HepG2 (cell line): ENCODE results near the gene COQ7. TPM values are rescaled to one million over a fixed set of nuclear protein-coding genes. Genes with fewer than 3 reads are reported as not detected.

Experiments used
- ATAC-seq: fragments of 200-7000 bp; cut with Tn5 transposase; 3 replicates; pipeline ENCODE4 v1.9.1; 2020; ENCODE audit warnings: mild to moderate bottlenecking, moderate library complexity
- BruUV-seq: library from RNA; stranded (reverse); fragments of 400-500 nt; replicated peaks from 2 replicates; lab custom pipeline; 2021; lab: Mats Ljungman, UMichigan
- CTCF ChIA-PET: fragments of 300-600 bp; formaldehyde crosslinking; extraction: SDS; loops from one replicate; lab custom pipeline; 2021; ENCODE audit warnings: low total read pairs, inconsistent platforms, low intra/inter-chr PET ratio; lab: Yijun Ruan, JAX
- POLR2A ChIA-PET: fragments of 350-600 bp; sonication (Branson Sonifier 250); formaldehyde crosslinking; loops from one replicate; lab custom pipeline; 2020; ENCODE audit warnings: antibody characterized with exemption, inconsistent platforms; lab: Yijun Ruan, JAX
- DNase-seq: peaks from one replicate; pipeline ENCODE4 v3.0.0-alpha.2; 2015; ENCODE audit warnings: low spot score
- FAIRE-seq: peaks from 3 replicates; lab custom pipeline; 2011; peaks lifted over from hg19 to GRCh38; lab: Jason Lieb, UNC
- H2AFZ ChIP-seq: one replicate; pipeline ENCODE4 v1.6.1; 2011; ENCODE audit warnings: low read length, inconsistent platforms
- H3K27ac ChIP-seq: fragments of 300-600 bp; 3 replicates; pipeline ENCODE4 v1.8.0; 2011; ENCODE audit warnings: mixed run types, mild to moderate bottlenecking, mixed read lengths, low read length, inconsistent platforms; ENCODE audit not compliant: insufficient read depth; ENCODE audit errors: extremely low read length
- H3K27me3 ChIP-seq, 2 experiments: fragments of 200-600 bp in 1 of 2; 2 replicates in 1 of 2; 3 replicates in 1 of 2; pipeline versions ENCODE4 v1.6.0 to v1.8.0; 2011; ENCODE audit warnings: low read length in 2 of 2, mild to moderate bottlenecking in 2 of 2, moderate library complexity in 2 of 2, inconsistent platforms in 1 of 2; ENCODE audit not compliant: insufficient read depth in 2 of 2, control insufficient read depth in 1 of 2
- H3K36me3 ChIP-seq, 2 experiments: fragments of 200-600 bp in 1 of 2; replicated peaks in 1 of 2; 2 replicates in 1 of 2; 3 replicates in 1 of 2; pipeline versions ENCODE4 v1.5.1 to v1.8.0; 2011; ENCODE audit warnings: low read length in 2 of 2, inconsistent platforms in 1 of 2; ENCODE audit not compliant: insufficient read depth in 2 of 2, control insufficient read depth in 1 of 2
- H3K4me1 ChIP-seq: 2 replicates; pipeline ENCODE4 v1.5.1; 2012; ENCODE audit warnings: low read length, inconsistent platforms; ENCODE audit not compliant: insufficient read depth
- H3K4me2 ChIP-seq: 2 replicates; pipeline ENCODE4 v1.6.0; 2011; ENCODE audit warnings: low read depth, low read length, inconsistent platforms
- H3K4me3 ChIP-seq, 3 experiments: fragments of 200-600 bp in 1 of 3; sonication (generic), shearing (Covaris generic) in 1 of 3; replicated peaks in 1 of 3; 2 replicates each; pipeline ENCODE4 v1.5.1; 2011 to 2016; ENCODE audit warnings: low read length in 3 of 3, inconsistent platforms in 2 of 3, low read depth in 2 of 3, mild to moderate bottlenecking in 2 of 3, control low read depth in 1 of 3, mixed read lengths in 1 of 3; ENCODE audit not compliant: insufficient read depth in 1 of 3
- H3K79me2 ChIP-seq: one replicate; pipeline ENCODE4 v1.6.1; 2011; ENCODE audit warnings: low read length, inconsistent platforms; ENCODE audit not compliant: insufficient read depth
- H3K9ac ChIP-seq: 2 replicates; pipeline ENCODE4 v1.6.0; 2011; ENCODE audit warnings: mild to moderate bottlenecking, low read depth, low read length, inconsistent platforms; ENCODE audit not compliant: insufficient read depth
- H3K9me3 ChIP-seq: 2 replicates; pipeline ENCODE4 v1.5.1; 2012; ENCODE audit warnings: mild to moderate bottlenecking, low read length
- H4K20me1 ChIP-seq: 2 replicates; pipeline ENCODE4 v1.6.0; 2011; ENCODE audit warnings: inconsistent platforms, mild to moderate bottlenecking, low read length, moderate library complexity; ENCODE audit not compliant: insufficient read depth
- ASH2L ChIP-seq: fragments of 300-600, 200-600 bp; sonication (generic); IDR thresholded peaks from 2 replicates; pipeline ENCODE4 v1.7.0; 2017; ENCODE audit warnings: low read depth, mild to moderate bottlenecking, moderate library complexity, mixed read lengths, low read length; ENCODE audit not compliant: insufficient read length
- ETV5 ChIP-seq: IDR thresholded peaks from 2 replicates; pipeline ENCODE4 v1.6.1; 2018; ENCODE audit warnings: missing biosample characterization, missing genetic modification reagents, inconsistent platforms, borderline replicate concordance
- HNRNPK ChIP-seq: fragments of 200-400 bp; formaldehyde crosslinking; IDR thresholded peaks from 2 replicates; pipeline ENCODE4 v1.6.1; 2018; ENCODE audit warnings: low read length, low read depth, moderate library complexity, mild to moderate bottlenecking; ENCODE audit not compliant: poor library complexity, severe bottlenecking
- HOXA7 ChIP-seq: sonication (generic); formaldehyde crosslinking; IDR thresholded peaks from 2 replicates; pipeline ENCODE4 v1.8.1; 2022; ENCODE audit warnings: mild to moderate bottlenecking, missing genetic modification reagents, moderate library complexity
- KDM5A ChIP-seq: fragments of 200-600 bp; sonication (generic); IDR thresholded peaks from 2 replicates; pipeline ENCODE4 v1.7.0; 2018; ENCODE audit warnings: antibody characterized with exemption, mild to moderate bottlenecking, low read length, borderline replicate concordance
- NKX3-1 ChIP-seq: sonication (generic); formaldehyde crosslinking; IDR thresholded peaks from 2 replicates; pipeline ENCODE4 v1.5.0; 2020; ENCODE audit warnings: missing genetic modification reagents
- POLR2AphosphoS2 ChIP-seq: IDR thresholded peaks from 2 replicates; pipeline ENCODE4 v1.6.1; 2011; ENCODE audit warnings: low read depth, low read length, improper control_type of control experiment
- RFXANK ChIP-seq: IDR thresholded peaks from 2 replicates; pipeline ENCODE4 v1.6.1; 2016
- SP1 ChIP-seq, 2 experiments: fragments of 450-650 bp in 1 of 2; sonication (generic) in 1 of 2; formaldehyde crosslinking in 1 of 2; IDR thresholded peaks; 2 replicates each; pipeline versions ENCODE4 v1.4.0 to v1.6.1; 2016 to 2020; ENCODE audit warnings: missing genetic modification reagents in 1 of 2
- STAG1 ChIP-seq: sonication (generic); formaldehyde crosslinking; IDR thresholded peaks from 2 replicates; pipeline ENCODE4 v1.4.0; 2020; ENCODE audit warnings: missing genetic modification reagents
- TOE1 ChIP-seq: sonication (generic); formaldehyde crosslinking; IDR thresholded peaks from 2 replicates; pipeline ENCODE4 v1.4.0; 2020; ENCODE audit warnings: mild to moderate bottlenecking, missing genetic modification reagents
- ZNF225 ChIP-seq: sonication (generic); formaldehyde crosslinking; IDR thresholded peaks from 2 replicates; pipeline ENCODE4 v1.4.0; 2020; ENCODE audit warnings: mild to moderate bottlenecking, missing genetic modification reagents
- ZNF790 ChIP-seq: sonication (generic); formaldehyde crosslinking; IDR thresholded peaks from 2 replicates; pipeline ENCODE4 v1.8.0; 2022; ENCODE audit warnings: missing genetic modification reagents, mild to moderate bottlenecking, borderline replicate concordance
- WGBS: methylation state at CpG from one replicate; pipeline ENCODE4 v1.1.6; 2017; ENCODE audit warnings: low lambda C conversion rate; 5-methylcytosine and 5-hydroxymethylcytosine counted together
- in situ Hi-C: cut with HindIII; loops from 2 replicates; pipeline ENCODE4 v1.10.0; 2017; ENCODE audit warnings: low pct_unique_long_range_greater_than_20kb; ENCODE audit not compliant: extremely low pct_ligation_motif_present
- intact Hi-C: fragments of 100-400 bp; cut with micrococcal nuclease; formaldehyde crosslinking; loops from one replicate; pipeline ENCODE4 v1.10.0; 2022; ENCODE audit not compliant: unreplicated experiment
- polyA plus RNA-seq, 8 experiments: library from polyadenylated mRNA; depleted of rRNA in 3 of 8; stranded (reverse) in 7 of 8; unstranded in 1 of 8; fragments of >200 nt; fragmentation: Illumina TruSeq in 4 of 8; extraction: Trizol in 4 of 8; gene quantifications; 2 replicates each; pipeline versions ENCODE4 v1.2.1 to v1.2.3, GENCODE V29; 2011 to 2016; ENCODE audit warnings: low read depth in 4 of 8, missing spikeins in 1 of 8, mixed read lengths in 1 of 8; ENCODE audit not compliant: insufficient read depth in 1 of 8
- total RNA-seq, 5 experiments: library from RNA; depleted of rRNA; stranded (reverse); fragments of >200 nt; fragmentation: Illumina TruSeq; extraction: Trizol; gene quantifications; 2 replicates each; pipeline ENCODE4 v1.2.3, GENCODE V29; 2016; ENCODE audit warnings: low read depth in 1 of 5
- TF ChIP-seq, protein P1 (sequence below): sonication (generic); formaldehyde crosslinking; IDR thresholded peaks from 2 replicates; pipeline ENCODE4 v1.4.0; 2020; ENCODE audit warnings: mild to moderate bottlenecking, missing genetic modification reagents, borderline replicate concordance
- TF ChIP-seq, protein P2 (sequence below): IDR thresholded peaks from 2 replicates; pipeline ENCODE4 v1.6.1; 2018; ENCODE audit warnings: missing genetic modification reagents

Gene COQ7
- total and polyA plus RNA-seq, 2 of the 13 experiments (the other 11 are each of a cell fraction or from before 2014, with no cell fraction given): 20.1 to 45.7 TPM

DNA sequence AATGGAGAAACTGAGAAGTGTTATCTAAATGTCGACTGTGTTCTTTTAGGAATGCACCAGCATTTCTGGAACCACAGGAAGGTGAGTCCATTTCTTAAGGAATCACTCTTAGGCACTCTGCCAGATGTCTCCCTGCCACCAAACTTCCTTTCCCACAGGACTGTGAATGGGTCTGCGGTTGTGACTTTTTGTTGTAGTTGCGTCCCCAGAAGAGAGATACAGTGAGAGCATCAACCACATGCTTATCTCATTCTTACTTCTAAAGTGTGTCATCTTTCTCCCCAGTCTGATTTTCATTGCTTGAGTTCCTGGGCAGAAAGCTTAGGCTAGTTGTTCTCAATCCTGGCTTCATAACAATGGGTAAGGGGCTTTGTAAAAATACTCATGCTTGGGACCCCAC lies 59.8 kb downstream of the COQ7 start:
- WGBS: 66% methylated on average over 3 of the region's 3 CpGs
- no peak for FAIRE-seq
- TF ChIP-seq, protein P1, sequence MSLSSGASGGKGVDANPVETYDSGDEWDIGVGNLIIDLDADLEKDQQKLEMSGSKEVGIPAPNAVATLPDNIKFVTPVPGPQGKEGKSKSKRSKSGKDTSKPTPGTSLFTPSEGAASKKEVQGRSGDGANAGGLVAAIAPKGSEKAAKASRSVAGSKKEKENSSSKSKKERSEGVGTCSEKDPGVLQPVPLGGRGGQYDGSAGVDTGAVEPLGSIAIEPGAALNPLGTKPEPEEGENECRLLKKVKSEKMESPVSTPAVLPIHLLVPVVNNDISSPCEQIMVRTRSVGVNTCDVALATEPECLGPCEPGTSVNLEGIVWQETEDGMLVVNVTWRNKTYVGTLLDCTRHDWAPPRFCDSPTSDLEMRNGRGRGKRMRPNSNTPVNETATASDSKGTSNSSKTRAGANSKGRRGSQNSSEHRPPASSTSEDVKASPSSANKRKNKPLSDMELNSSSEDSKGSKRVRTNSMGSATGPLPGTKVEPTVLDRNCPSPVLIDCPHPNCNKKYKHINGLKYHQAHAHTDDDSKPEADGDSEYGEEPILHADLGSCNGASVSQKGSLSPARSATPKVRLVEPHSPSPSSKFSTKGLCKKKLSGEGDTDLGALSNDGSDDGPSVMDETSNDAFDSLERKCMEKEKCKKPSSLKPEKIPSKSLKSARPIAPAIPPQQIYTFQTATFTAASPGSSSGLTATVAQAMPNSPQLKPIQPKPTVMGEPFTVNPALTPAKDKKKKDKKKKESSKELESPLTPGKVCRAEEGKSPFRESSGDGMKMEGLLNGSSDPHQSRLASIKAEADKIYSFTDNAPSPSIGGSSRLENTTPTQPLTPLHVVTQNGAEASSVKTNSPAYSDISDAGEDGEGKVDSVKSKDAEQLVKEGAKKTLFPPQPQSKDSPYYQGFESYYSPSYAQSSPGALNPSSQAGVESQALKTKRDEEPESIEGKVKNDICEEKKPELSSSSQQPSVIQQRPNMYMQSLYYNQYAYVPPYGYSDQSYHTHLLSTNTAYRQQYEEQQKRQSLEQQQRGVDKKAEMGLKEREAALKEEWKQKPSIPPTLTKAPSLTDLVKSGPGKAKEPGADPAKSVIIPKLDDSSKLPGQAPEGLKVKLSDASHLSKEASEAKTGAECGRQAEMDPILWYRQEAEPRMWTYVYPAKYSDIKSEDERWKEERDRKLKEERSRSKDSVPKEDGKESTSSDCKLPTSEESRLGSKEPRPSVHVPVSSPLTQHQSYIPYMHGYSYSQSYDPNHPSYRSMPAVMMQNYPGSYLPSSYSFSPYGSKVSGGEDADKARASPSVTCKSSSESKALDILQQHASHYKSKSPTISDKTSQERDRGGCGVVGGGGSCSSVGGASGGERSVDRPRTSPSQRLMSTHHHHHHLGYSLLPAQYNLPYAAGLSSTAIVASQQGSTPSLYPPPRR (CRISPR knock-in tag): no peak
- TF ChIP-seq RFXANK (CRISPR knock-in tag): no peak
- TF ChIP-seq HOXA7: no peak
- TF ChIP-seq KDM5A: no peak
- TF ChIP-seq, protein P2, sequence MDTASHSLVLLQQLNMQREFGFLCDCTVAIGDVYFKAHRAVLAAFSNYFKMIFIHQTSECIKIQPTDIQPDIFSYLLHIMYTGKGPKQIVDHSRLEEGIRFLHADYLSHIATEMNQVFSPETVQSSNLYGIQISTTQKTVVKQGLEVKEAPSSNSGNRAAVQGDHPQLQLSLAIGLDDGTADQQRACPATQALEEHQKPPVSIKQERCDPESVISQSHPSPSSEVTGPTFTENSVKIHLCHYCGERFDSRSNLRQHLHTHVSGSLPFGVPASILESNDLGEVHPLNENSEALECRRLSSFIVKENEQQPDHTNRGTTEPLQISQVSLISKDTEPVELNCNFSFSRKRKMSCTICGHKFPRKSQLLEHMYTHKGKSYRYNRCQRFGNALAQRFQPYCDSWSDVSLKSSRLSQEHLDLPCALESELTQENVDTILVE (CRISPR knock-in tag): no peak
- TF ChIP-seq POLR2AphosphoS2: no peak
- TF ChIP-seq ZNF790 (CRISPR knock-in tag): no peak
- TF ChIP-seq ETV5: no peak
- no peak for TF ChIP-seq NKX3-1 (CRISPR knock-in tag)
- TF ChIP-seq HNRNPK: no peak
- TF ChIP-seq STAG1 (CRISPR knock-in tag): no peak
- TF ChIP-seq ASH2L: no peak
- no peak for TF ChIP-seq TOE1 (CRISPR knock-in tag)
- TF ChIP-seq SP1 (IDR thresholded peaks at IDR 0.05): no peak
- TF ChIP-seq SP1 (CRISPR knock-in tag; IDR thresholded peaks at IDR 0.05): no peak
- no peak for TF ChIP-seq ZNF225 (CRISPR knock-in tag)
- TF ChIP-seq, all 625 proteins: peak for 0
- DNase-seq: no peak
- CTCF ChIA-PET: no interaction called here
- H3K27me3 ChIP-seq: no peaks in the 10 kb centered on the region; a peak in 1 of 5 replicates
- POLR2A ChIA-PET: no interaction called here
- no peak overlapping the region for H3K27ac ChIP-seq
- H3K4me2 ChIP-seq: no peak overlapping the region
- no peak overlapping the region for H3K9ac ChIP-seq
- H3K9me3 ChIP-seq: no peaks in the 10 kb centered on the region
- BruUV-seq: no TSS peak
- no peaks in the 10 kb centered on the region for H3K36me3 ChIP-seq
- intact Hi-C loops (no loop called here), in situ Hi-C loops (no loop called here)
- no peak for ATAC-seq
- H4K20me1 ChIP-seq: no peaks in the 10 kb centered on the region
- H3K4me1 ChIP-seq: peaks cover 39% of the 10 kb centered on the region
- no peaks in the 10 kb centered on the region for H3K79me2 ChIP-seq
- H3K4me3 ChIP-seq: no peak overlapping the region
- no peak overlapping the region for H2AFZ ChIP-seq
